Measurements from ENCODE around the gene ARMC3.

GRCh38 chr10:22932626-22933370 lies 4.9 kb downstream of the ARMC3 start:
- no peak for TF ChIP-seq CTCF (conservative IDR thresholded peaks at IDR 0.05; ENCODE audit: low read length)
- TF ChIP-seq EZH2phosphoT487 (IDR thresholded peaks at IDR 0.05; ENCODE audit: borderline replicate concordance, low read depth, low read length), result no peak

All from OCI-LY7 (cell line).